Heart left ventricle (tissue), 13 donors: Measurements from ENCODE around the gene NTSR2.

ENCODE experiments used
- POLR2A ChIP-seq, 2 donors: fragments of 450-650 bp; IDR thresholded peaks; one replicate each; pipeline ENCODE4 v1.6.1; 2017; ENCODE audit warnings: antibody characterized with exemption in 2 of 2, mild to moderate bottlenecking in 2 of 2, moderate library complexity in 2 of 2
- TF ChIP-seq, protein P1 (sequence below), 12 donors: fragments of 200-600 bp; sonication (generic) in 4 of 12; IDR thresholded peaks; one replicate each; pipeline versions ENCODE4 v1.5.0 to v1.8.0; 2018 to 2022; ENCODE audit warnings: antibody characterized with exemption in 12 of 12, mild to moderate bottlenecking in 5 of 12
- donor health status: ischemic (EF 13 %, LVEDD 7.1; RV severe dilation, severe dysfunction).
- donor health status: DM: no; HTN: yes; CAD: no.
- donor health status: DM: no; HTN: no; CAD: no.
- donor health status: ischemic (EF 25% LVEDD 6.9; RV normal size, moderate dysfunction).
- donor health status: ischemic (EF 25% LVEDD 5.7; RV mildly dilated, moderate dysfunction).
- donor health status: ischemic (EF 35%, LVEDD 5.7; RV mildly dilated, moderate dysfunction).
- donor health status: nonischemic (EF 11% LVEDD 7.7; RV severe dilation, severe dysfunction).
- donor health status: DM: yes; HTN: yes; CAD: no.
- donor health status: PGD.
- donor health status: ischemic (EF 29% LVEDD 5.4; RV normal size, mild dysfunction).
- donor health status: nonischemic (EF 23%, LVEDD 6.1; RV moderate dilation, normal function).

GRCh38 chr2:11701751-11702301, 31.8 kb upstream of the NTSR2 start:
- TF ChIP-seq, protein P1, sequence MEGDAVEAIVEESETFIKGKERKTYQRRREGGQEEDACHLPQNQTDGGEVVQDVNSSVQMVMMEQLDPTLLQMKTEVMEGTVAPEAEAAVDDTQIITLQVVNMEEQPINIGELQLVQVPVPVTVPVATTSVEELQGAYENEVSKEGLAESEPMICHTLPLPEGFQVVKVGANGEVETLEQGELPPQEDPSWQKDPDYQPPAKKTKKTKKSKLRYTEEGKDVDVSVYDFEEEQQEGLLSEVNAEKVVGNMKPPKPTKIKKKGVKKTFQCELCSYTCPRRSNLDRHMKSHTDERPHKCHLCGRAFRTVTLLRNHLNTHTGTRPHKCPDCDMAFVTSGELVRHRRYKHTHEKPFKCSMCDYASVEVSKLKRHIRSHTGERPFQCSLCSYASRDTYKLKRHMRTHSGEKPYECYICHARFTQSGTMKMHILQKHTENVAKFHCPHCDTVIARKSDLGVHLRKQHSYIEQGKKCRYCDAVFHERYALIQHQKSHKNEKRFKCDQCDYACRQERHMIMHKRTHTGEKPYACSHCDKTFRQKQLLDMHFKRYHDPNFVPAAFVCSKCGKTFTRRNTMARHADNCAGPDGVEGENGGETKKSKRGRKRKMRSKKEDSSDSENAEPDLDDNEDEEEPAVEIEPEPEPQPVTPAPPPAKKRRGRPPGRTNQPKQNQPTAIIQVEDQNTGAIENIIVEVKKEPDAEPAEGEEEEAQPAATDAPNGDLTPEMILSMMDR (IDR thresholded peaks at IDR 0.05), result no peak
- TF ChIP-seq POLR2A (IDR thresholded peaks at IDR 0.05), result no peak
